Uterus (tissue), 4 donors: ENCODE results near the gene GPC2. TPM values are rescaled to one million over a fixed set of nuclear protein-coding genes. Genes with fewer than 3 reads are reported as not detected.

Experiments used
- DNase-seq, 2 donors: peaks; one replicate each; pipeline ENCODE4 v3.0.0-alpha.2; 2019 to 2020
- H3K27ac ChIP-seq, 2 donors: fragments of 200-600 bp; sonication (generic); 1 replicate in 1 of 2; 2 replicates in 1 of 2; pipeline ENCODE4 v1.5.1; 2016 to 2018
- H3K27me3 ChIP-seq, 2 donors: fragments of 200-600 bp; sonication (generic); one replicate each; pipeline ENCODE4 v1.5.1; 2018 to 2019; ENCODE audit warnings: control low read depth in 1 of 2
- H3K36me3 ChIP-seq, 2 donors: fragments of 200-600 bp; sonication (generic); one replicate each; pipeline ENCODE4 v1.5.1; 2019; ENCODE audit warnings: control low read depth in 1 of 2
- H3K4me1 ChIP-seq, 2 donors: fragments of 200-600 bp; sonication (generic); one replicate each; pipeline ENCODE4 v1.5.1; 2018 to 2019; ENCODE audit warnings: control low read depth in 1 of 2
- H3K4me3 ChIP-seq, 2 donors: fragments of 200-600 bp; sonication (generic); 1 replicate in 1 of 2; 2 replicates in 1 of 2; pipeline ENCODE4 v1.5.1; 2018 to 2019; ENCODE audit warnings: mild to moderate bottlenecking in 1 of 2
- H3K9me3 ChIP-seq, 2 donors: fragments of 200-600 bp; sonication (generic); one replicate each; pipeline ENCODE4 v1.5.1; 2019; ENCODE audit warnings: control low read depth in 1 of 2
- CTCF ChIP-seq, 4 experiments: fragments of 200-600 bp in 2 of 4; fragments of 450-650 bp in 2 of 4; sonication (generic) in 2 of 4; IDR thresholded peaks; one replicate each; pipeline ENCODE4 v1.5.1; 2016 to 2019; ENCODE audit warnings: antibody characterized with exemption in 4 of 4, mild to moderate bottlenecking in 2 of 4, moderate library complexity in 1 of 4
- POLR2A ChIP-seq, 2 donors: fragments of 450-650 bp; IDR thresholded peaks; one replicate each; pipeline ENCODE4 v1.6.1; 2016; ENCODE audit warnings: antibody characterized with exemption in 2 of 2, mild to moderate bottlenecking in 1 of 2, moderate library complexity in 1 of 2
- intact Hi-C: fragments of 100-400 bp; cut with DNase I; formaldehyde crosslinking; loops from one replicate; pipeline ENCODE4 v1.15.1; 2023; ENCODE audit warnings: low total_unique reads
- total RNA-seq, 4 donors: library from RNA; depleted of rRNA in 3 of 4; stranded (reverse); fragments of >200 nt in 3 of 4; gene quantifications; one replicate each; pipeline versions ENCODE4 v1.1.0 to v1.2.4, GENCODE V29; 2014 to 2023
- donor health status: DM: yes; HTN: yes; CAD: no.

The GPC2 gene
- total RNA-seq, 4 donors from 2014 or later = under 0.01 to 9.3 (median 4.5) TPM; not detected in 1

DNA sequence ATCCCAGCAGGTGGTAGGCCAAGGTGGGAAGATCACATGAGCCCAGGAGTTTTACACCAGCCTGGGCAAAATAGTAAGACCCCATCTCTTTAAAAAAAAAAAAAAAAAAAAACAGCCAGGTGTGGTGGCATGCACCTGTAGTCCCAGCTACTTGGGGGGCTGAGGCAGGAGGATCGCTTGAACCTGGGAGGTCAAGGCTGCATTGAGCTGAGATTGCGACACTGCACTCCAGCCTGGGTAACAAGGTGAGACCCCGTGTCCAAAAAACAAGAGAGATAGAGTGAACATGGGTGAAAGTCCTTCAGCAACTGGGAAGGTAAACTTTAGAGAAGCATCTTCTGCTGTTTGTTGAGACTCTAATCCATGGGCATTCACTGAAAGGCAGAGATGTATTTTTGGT is 34.7 kb downstream of the GPC2 start:
- DNase-seq = no peak
- Histone ChIP-seq H3K36me3 (no peaks in the 10 kb centered on the region), H3K4me3 (no peak overlapping the region), H3K27me3 (no peaks in the 10 kb centered on the region), H3K4me1 (no peaks in the 10 kb centered on the region), H3K9me3 (no peaks in the 10 kb centered on the region), H3K27ac (no peak overlapping the region)
- no peak for TF ChIP-seq POLR2A (IDR thresholded peaks at IDR 0.05)
- no peak for TF ChIP-seq CTCF (IDR thresholded peaks at IDR 0.05)
- intact Hi-C loops = no loop called here

DNA sequence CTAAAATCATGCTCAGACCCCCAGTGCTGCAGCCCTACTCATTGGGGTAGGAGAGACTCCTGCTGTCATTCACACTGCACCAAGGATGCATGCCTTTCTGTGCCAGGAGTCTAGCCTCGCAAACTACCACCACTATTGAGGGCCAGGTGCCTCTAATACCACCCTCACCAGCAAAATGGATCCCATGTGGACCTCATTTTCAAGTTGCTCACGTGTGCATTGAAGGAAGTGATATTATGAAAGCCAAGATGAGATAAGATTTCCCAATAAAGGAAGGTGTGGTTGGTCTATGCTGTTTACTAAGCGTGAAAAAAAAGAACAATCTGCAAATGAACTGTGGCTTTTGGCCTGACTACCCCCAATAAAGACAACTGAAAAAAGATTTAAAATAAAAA is 35.6 kb downstream of the GPC2 start:
- TF ChIP-seq POLR2A (IDR thresholded peaks at IDR 0.05) (no peak), CTCF (IDR thresholded peaks at IDR 0.05) (no peak)
- intact Hi-C loops = no loop called here
- H3K9me3 ChIP-seq = no peaks in the 10 kb centered on the region
- no peak overlapping the region for H3K4me3 ChIP-seq
- no peaks in the 10 kb centered on the region for H3K4me1 ChIP-seq
- no peak overlapping the region for H3K27ac ChIP-seq
- H3K27me3 ChIP-seq = no peaks in the 10 kb centered on the region
- no peaks in the 10 kb centered on the region for H3K36me3 ChIP-seq
- DNase-seq = no peak

- no peaks in the 10 kb centered on the region for H3K36me3 ChIP-seq
- no peak overlapping the region for H3K4me3 ChIP-seq
- intact Hi-C loops = no loop called here
- no peak for TF ChIP-seq CTCF (IDR thresholded peaks at IDR 0.05)
- TF ChIP-seq POLR2A (IDR thresholded peaks at IDR 0.05) = no peak
- H3K27me3 ChIP-seq = no peaks in the 10 kb centered on the region
- DNase-seq = no peak
- H3K4me1 ChIP-seq = no peaks in the 10 kb centered on the region
- no peak overlapping the region for H3K27ac ChIP-seq
- no peaks in the 10 kb centered on the region for H3K9me3 ChIP-seq
These were observed 39.1 kb downstream of the GPC2 start for GRCh38 chr7:100137851-100138760.

- H3K27me3 ChIP-seq = no peaks in the 10 kb centered on the region
- TF ChIP-seq CTCF (IDR thresholded peaks at IDR 0.05) (peak; percentile 64 to 85 (median 73)), POLR2A (IDR thresholded peaks at IDR 0.05) (no peak)
- H3K9me3 ChIP-seq = no peaks in the 10 kb centered on the region
- peak; percentile 53 to 58 for DNase-seq
- H3K27ac ChIP-seq = no peak overlapping the region
- no peak overlapping the region for H3K4me3 ChIP-seq
- H3K4me1 ChIP-seq = peaks cover 0 to 3% of the 10 kb centered on the region in 2 donors
- no peaks in the 10 kb centered on the region for H3K36me3 ChIP-seq
- intact Hi-C loops = no loop called here
These were observed 44.5 kb downstream of the GPC2 start for GRCh38 chr7:100132697-100133151.

DNA sequence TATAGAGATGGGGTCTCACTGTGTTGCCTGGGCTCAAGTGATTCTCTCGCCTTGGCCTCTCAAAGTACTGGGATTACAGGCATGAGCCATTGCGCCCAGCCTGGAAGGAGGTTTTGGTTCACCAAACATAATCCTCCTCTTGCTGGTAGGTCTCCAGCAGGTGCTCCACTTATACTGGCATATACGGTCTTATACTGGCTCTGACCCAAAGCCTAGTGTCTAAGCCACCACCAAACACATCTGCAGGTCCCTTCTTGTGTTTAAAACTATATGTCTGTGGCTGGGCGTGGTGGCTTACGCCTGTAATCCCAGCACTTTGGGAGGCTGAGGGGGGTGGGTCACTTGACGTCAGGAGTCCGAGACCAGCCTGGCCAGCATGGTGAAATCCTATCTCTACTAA is 45.1 kb downstream of the GPC2 start:
- Histone ChIP-seq H3K4me1 (peaks cover 0 to 3% of the 10 kb centered on the region in 2 donors), H3K36me3 (no peaks in the 10 kb centered on the region), H3K4me3 (no peak overlapping the region), H3K27ac (no peak overlapping the region), H3K27me3 (no peaks in the 10 kb centered on the region), H3K9me3 (no peaks in the 10 kb centered on the region)
- TF ChIP-seq POLR2A (IDR thresholded peaks at IDR 0.05) = no peak
- no peak for DNase-seq
- intact Hi-C loops = no loop called here
